ENCODE measurements around the gene KANK4. TPM values are rescaled to one million over a fixed set of nuclear protein-coding genes. Genes with fewer than 3 reads are reported as not detected.

The KANK4 gene
- total RNA-seq, 1 donor from 2014 or later = not detected

DNA sequence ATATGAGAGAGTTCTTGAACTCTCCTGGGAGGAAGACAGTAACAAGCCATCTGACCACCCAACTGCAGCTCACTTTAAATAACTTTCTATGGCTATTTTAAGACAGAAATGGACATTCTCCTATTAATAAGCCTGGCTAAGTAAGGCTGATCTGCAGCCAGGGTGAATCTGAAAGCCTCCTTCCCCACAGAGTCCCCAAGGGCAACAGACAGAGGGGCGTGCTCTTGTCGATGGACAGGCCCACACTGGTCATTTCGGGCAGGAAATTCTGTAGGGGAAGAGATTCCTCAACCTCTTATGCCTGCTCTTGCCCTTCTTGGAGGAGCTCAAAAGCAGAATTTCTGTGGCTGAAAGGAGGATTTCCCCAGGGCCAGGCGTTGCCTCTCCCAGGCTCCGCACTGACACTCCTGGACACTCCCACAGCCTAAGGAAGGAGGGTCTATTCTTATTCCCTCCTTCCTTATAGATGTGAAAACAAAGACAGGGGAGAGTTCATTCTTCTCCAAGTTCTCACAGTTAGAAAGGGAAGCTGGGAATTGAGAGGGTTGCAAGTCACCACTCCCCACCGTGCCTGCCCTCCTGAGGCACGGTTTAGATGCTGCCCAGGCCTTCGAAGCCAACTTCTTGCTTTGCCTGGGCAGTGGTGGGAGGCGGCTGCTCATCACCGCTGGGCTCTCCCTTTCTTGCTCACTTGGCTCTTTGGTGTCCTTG is 17.9 kb upstream of the KANK4 start:
- no peaks in the 10 kb centered on the region for H3K4me1 Mint-ChIP-seq
- no peak overlapping the region for H3K27ac Mint-ChIP-seq
- no peaks in the 10 kb centered on the region for H3K9me3 Mint-ChIP-seq
- H3K4me3 Mint-ChIP-seq = no peak overlapping the region
- no peaks in the 10 kb centered on the region for H3K27me3 Mint-ChIP-seq
- ChIA-PET POLR2A (no interaction called here), CTCF (no interaction called here)
- DNase-seq = no peak
- intact Hi-C loops (cut with micrococcal nuclease) = no loop called here
- no peak for TF ChIP-seq CTCF (IDR thresholded peaks at IDR 0.05)
- ATAC-seq (ENCODE audit: low read depth) = no peak
- no peaks in the 10 kb centered on the region for H3K36me3 Mint-ChIP-seq (ENCODE audit: low read depth)

DNA sequence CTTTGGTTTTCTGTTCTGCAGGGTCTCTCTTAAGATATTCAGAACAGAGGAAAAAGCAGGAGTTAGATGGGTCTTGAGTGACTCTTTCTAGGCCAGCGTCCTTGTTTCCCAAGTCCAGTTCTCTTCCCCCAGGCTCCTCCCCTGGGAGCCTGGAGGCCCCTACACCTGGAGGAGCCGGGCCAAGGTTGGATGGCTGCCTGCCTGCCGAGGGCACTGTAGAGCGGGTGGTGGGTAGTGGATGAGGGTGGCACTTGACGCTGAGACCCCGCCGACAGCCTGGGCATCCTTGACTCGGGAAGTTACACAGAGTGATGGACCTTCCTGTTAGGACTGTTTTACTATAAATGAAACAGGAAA is 17.4 kb upstream of the KANK4 start:
- H3K27ac Mint-ChIP-seq = no peak overlapping the region
- no peaks in the 10 kb centered on the region for H3K27me3 Mint-ChIP-seq
- H3K4me3 Mint-ChIP-seq = no peak overlapping the region
- no peaks in the 10 kb centered on the region for H3K4me1 Mint-ChIP-seq
- TF ChIP-seq CTCF (IDR thresholded peaks at IDR 0.05) = no peak
- ChIA-PET CTCF (no interaction called here), POLR2A (no interaction called here)
- no peak for DNase-seq
- no peaks in the 10 kb centered on the region for H3K36me3 Mint-ChIP-seq (ENCODE audit: low read depth)
- intact Hi-C loops (cut with micrococcal nuclease) = no loop called here
- H3K9me3 Mint-ChIP-seq = no peaks in the 10 kb centered on the region
- no peak for ATAC-seq (ENCODE audit: low read depth)

- DNase-seq = no peak
- no peak for ATAC-seq (ENCODE audit: low read depth)
- intact Hi-C loops (cut with micrococcal nuclease) = no loop called here
These were observed 16.4 kb upstream of the KANK4 start for GRCh38 chr1:62335656-62336055.

GRCh38 chr1:62334434-62334985 is 15.3 kb upstream of the KANK4 start:
- no peaks in the 10 kb centered on the region for H3K9me3 Mint-ChIP-seq
- no peak overlapping the region for H3K4me3 Mint-ChIP-seq
- no peak for TF ChIP-seq CTCF (IDR thresholded peaks at IDR 0.05)
- ChIA-PET POLR2A (no interaction called here), CTCF (no interaction called here)
- intact Hi-C loops (cut with micrococcal nuclease) = no loop called here
- H3K4me1 Mint-ChIP-seq = no peaks in the 10 kb centered on the region
- DNase-seq = no peak
- H3K27ac Mint-ChIP-seq = no peak overlapping the region
- H3K36me3 Mint-ChIP-seq (ENCODE audit: low read depth) = no peaks in the 10 kb centered on the region
- no peaks in the 10 kb centered on the region for H3K27me3 Mint-ChIP-seq
- no peak for ATAC-seq (ENCODE audit: low read depth)

More at GRCh38 chr1:62335656-62336055, 16.4 kb upstream of the KANK4 start:
- Mint-ChIP-seq H3K27ac (no peak overlapping the region), H3K4me3 (no peak overlapping the region), H3K36me3 (ENCODE audit: low read depth) (no peaks in the 10 kb centered on the region), H3K4me1 (no peaks in the 10 kb centered on the region), H3K27me3 (no peaks in the 10 kb centered on the region), H3K9me3 (no peaks in the 10 kb centered on the region)
- no peak for TF ChIP-seq CTCF (IDR thresholded peaks at IDR 0.05)
- POLR2A ChIA-PET = no interaction called here
- CTCF ChIA-PET = no interaction called here

DNA sequence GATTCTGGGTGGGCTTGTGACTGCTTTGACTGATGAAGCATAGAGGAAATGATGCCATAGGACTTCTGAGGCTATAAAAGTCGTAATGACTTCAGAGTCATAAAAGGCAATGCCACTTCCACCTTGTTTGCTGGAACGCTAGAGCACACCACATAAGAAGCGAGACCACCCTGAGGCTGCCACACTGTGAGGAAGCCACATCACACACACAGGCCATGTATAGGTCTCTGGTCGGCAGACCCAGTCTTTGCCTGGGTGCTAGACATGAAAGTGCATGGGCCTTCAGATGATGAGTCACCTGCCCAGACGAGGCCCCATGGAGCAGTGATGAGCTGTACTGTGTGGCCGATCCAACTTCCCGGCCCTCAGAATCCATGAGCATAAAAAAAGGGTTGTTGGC is 14.2 kb upstream of the KANK4 start:
- ChIA-PET POLR2A (no interaction called here), CTCF (no interaction called here)
- H3K27me3 Mint-ChIP-seq = no peaks in the 10 kb centered on the region
- intact Hi-C loops (cut with micrococcal nuclease) = no loop called here
- H3K4me3 Mint-ChIP-seq = no peak overlapping the region
- no peaks in the 10 kb centered on the region for H3K9me3 Mint-ChIP-seq
- H3K4me1 Mint-ChIP-seq = no peaks in the 10 kb centered on the region
- no peak overlapping the region for H3K27ac Mint-ChIP-seq
- H3K36me3 Mint-ChIP-seq (ENCODE audit: low read depth) = no peaks in the 10 kb centered on the region
- DNase-seq = no peak
- ATAC-seq (ENCODE audit: low read depth) = no peak
- no peak for TF ChIP-seq CTCF (IDR thresholded peaks at IDR 0.05)
